ENCODE results near the gene AMER2. TPM values are rescaled to one million over a fixed set of nuclear protein-coding genes. Genes with fewer than 3 reads are reported as not detected.

The AMER2 gene
- total and polyA plus RNA-seq, 2 experiments from 2014 or later, result not detected

GRCh38 chr13:25149711-25150110 is 22.4 kb downstream of the AMER2 start:
- no peak overlapping the region for H3K27ac ChIP-seq
- no peak overlapping the region for H2AFZ ChIP-seq
- in situ Hi-C loops (cut with MboI), result no loop called here
- no peaks in the 10 kb centered on the region for H3F3A ChIP-seq (ENCODE audit: insufficient read depth)
- peaks cover 9% of the 10 kb centered on the region for H3K27me3 ChIP-seq (replicated peaks; ENCODE audit: insufficient read depth)
- no peaks in the 10 kb centered on the region for H3K36me3 ChIP-seq (ENCODE audit: low read depth)
- H3K79me2 ChIP-seq (ENCODE audit: insufficient read depth), result no peaks in the 10 kb centered on the region
- H3K9me2 ChIP-seq (ENCODE audit: insufficient read depth), result no peaks in the 10 kb centered on the region
- TF ChIP-seq EZH2 (IDR thresholded peaks at IDR 0.05; ENCODE audit: insufficient read depth, poor library complexity, severe bottlenecking), result no peak
- no peak for TF ChIP-seq EZH2phosphoT487 (IDR thresholded peaks at IDR 0.05; ENCODE audit: insufficient read depth, low read depth)
- H3K4me2 ChIP-seq (ENCODE audit: unreplicated experiment), result no peak overlapping the region
- no peaks in the 10 kb centered on the region for H4K20me1 ChIP-seq (ENCODE audit: insufficient read depth)
- no peaks in the 10 kb centered on the region for H3K9me3 ChIP-seq (ENCODE audit: low read depth)
- no peak overlapping the region for H3K4me3 ChIP-seq
- WGBS, 2 experiments (ENCODE audit: low coverage in 1 of 2, low lambda C conversion rate in 2 of 2, missing lambda C conversion rate in 2 of 2), result 52 to 56% methylated on average over 5 of the region's 5 CpGs
- no peak overlapping the region for H3K9ac ChIP-seq
- no peak for DNase-seq
- H3K4me1 ChIP-seq (ENCODE audit: insufficient read depth), result no peaks in the 10 kb centered on the region

GRCh38 chr13:25148402-25148771 is 23.7 kb downstream of the AMER2 start:
- no peak overlapping the region for H3K4me3 ChIP-seq
- no peaks in the 10 kb centered on the region for H3K9me2 ChIP-seq (ENCODE audit: insufficient read depth)
- H3K9me3 ChIP-seq (ENCODE audit: low read depth), result no peaks in the 10 kb centered on the region
- H3K9ac ChIP-seq, result no peak overlapping the region
- H4K20me1 ChIP-seq (ENCODE audit: insufficient read depth), result no peaks in the 10 kb centered on the region
- H3K4me2 ChIP-seq (ENCODE audit: unreplicated experiment), result no peak overlapping the region
- no peak overlapping the region for H2AFZ ChIP-seq
- no peak overlapping the region for H3K27ac ChIP-seq
- H3K4me1 ChIP-seq (ENCODE audit: insufficient read depth), result no peaks in the 10 kb centered on the region
- 63 to 75% methylated on average over 5 of the region's 5 CpGs for whole genome bisulfite sequencing, 2 experiments (ENCODE audit: low coverage in 1 of 2, low lambda C conversion rate in 2 of 2, missing lambda C conversion rate in 2 of 2)
- H3K27me3 ChIP-seq (replicated peaks; ENCODE audit: insufficient read depth), result peaks cover 9% of the 10 kb centered on the region
- TF ChIP-seq EZH2 (IDR thresholded peaks at IDR 0.05; ENCODE audit: insufficient read depth, poor library complexity, severe bottlenecking) (no peak), EZH2phosphoT487 (IDR thresholded peaks at IDR 0.05; ENCODE audit: insufficient read depth, low read depth) (no peak)
- in situ Hi-C loops (cut with MboI), result no loop called here
- DNase-seq, result no peak
- H3K36me3 ChIP-seq (ENCODE audit: low read depth), result no peaks in the 10 kb centered on the region
- no peaks in the 10 kb centered on the region for H3K79me2 ChIP-seq (ENCODE audit: insufficient read depth)
- no peaks in the 10 kb centered on the region for H3F3A ChIP-seq (ENCODE audit: insufficient read depth)

- WGBS, 2 experiments (ENCODE audit: low coverage in 1 of 2, low lambda C conversion rate in 2 of 2, missing lambda C conversion rate in 2 of 2), result 12 to 20% methylated on average over 4 of the region's 4 CpGs
- H3K4me3 ChIP-seq, result no peak overlapping the region
- no peak overlapping the region for H3K27ac ChIP-seq
- in situ Hi-C loops (cut with MboI), result no loop called here
- H3K4me1 ChIP-seq (ENCODE audit: insufficient read depth), result no peaks in the 10 kb centered on the region
- no peaks in the 10 kb centered on the region for H4K20me1 ChIP-seq (ENCODE audit: insufficient read depth)
- no peak overlapping the region for H2AFZ ChIP-seq
- H3K36me3 ChIP-seq (ENCODE audit: low read depth), result no peaks in the 10 kb centered on the region
- TF ChIP-seq EZH2phosphoT487 (IDR thresholded peaks at IDR 0.05; ENCODE audit: insufficient read depth, low read depth), result no peak
- no peak for TF ChIP-seq EZH2 (IDR thresholded peaks at IDR 0.05; ENCODE audit: insufficient read depth, poor library complexity, severe bottlenecking)
- no peak overlapping the region for H3K4me2 ChIP-seq (ENCODE audit: unreplicated experiment)
- peaks cover 9% of the 10 kb centered on the region for H3K27me3 ChIP-seq (replicated peaks; ENCODE audit: insufficient read depth)
- no peak overlapping the region for H3K9ac ChIP-seq
- no peak for DNase-seq
- no peaks in the 10 kb centered on the region for H3K79me2 ChIP-seq (ENCODE audit: insufficient read depth)
- H3K9me2 ChIP-seq (ENCODE audit: insufficient read depth), result no peaks in the 10 kb centered on the region
- no peaks in the 10 kb centered on the region for H3F3A ChIP-seq (ENCODE audit: insufficient read depth)
- H3K9me3 ChIP-seq (ENCODE audit: low read depth), result no peaks in the 10 kb centered on the region
Observed at GRCh38 chr13:25147638-25148401, 24.3 kb downstream of the AMER2 start.

- DNase-seq, result no peak
- H3K4me1 ChIP-seq (ENCODE audit: insufficient read depth), result no peaks in the 10 kb centered on the region
- no peaks in the 10 kb centered on the region for H3K9me2 ChIP-seq (ENCODE audit: insufficient read depth)
- WGBS, 2 experiments (ENCODE audit: low coverage in 1 of 2, low lambda C conversion rate in 2 of 2, missing lambda C conversion rate in 2 of 2), result 50 to 56% methylated on average over 7 of the region's 7 CpGs
- no peak overlapping the region for H2AFZ ChIP-seq
- no peak overlapping the region for H3K4me3 ChIP-seq
- H3K27me3 ChIP-seq (replicated peaks; ENCODE audit: insufficient read depth), result no peaks in the 10 kb centered on the region
- in situ Hi-C loops (cut with MboI), result no loop called here
- no peaks in the 10 kb centered on the region for H3K79me2 ChIP-seq (ENCODE audit: insufficient read depth)
- H3K9ac ChIP-seq, result no peak overlapping the region
- H3K9me3 ChIP-seq (ENCODE audit: low read depth), result no peaks in the 10 kb centered on the region
- no peak overlapping the region for H3K4me2 ChIP-seq (ENCODE audit: unreplicated experiment)
- no peaks in the 10 kb centered on the region for H3K36me3 ChIP-seq (ENCODE audit: low read depth)
- H3K27ac ChIP-seq, result no peak overlapping the region
- no peaks in the 10 kb centered on the region for H3F3A ChIP-seq (ENCODE audit: insufficient read depth)
- TF ChIP-seq EZH2 (IDR thresholded peaks at IDR 0.05; ENCODE audit: insufficient read depth, poor library complexity, severe bottlenecking) (no peak), EZH2phosphoT487 (IDR thresholded peaks at IDR 0.05; ENCODE audit: insufficient read depth, low read depth) (no peak)
- no peaks in the 10 kb centered on the region for H4K20me1 ChIP-seq (ENCODE audit: insufficient read depth)
Observed at GRCh38 chr13:25143706-25144105, 28.4 kb downstream of the AMER2 start.
